ENCODE results near the gene WNT9A.
"Not testable (repeated sequence)": the region's sequence is repeated elsewhere in the genome, so short reads cannot be mapped to it uniquely, and the experiment has no call there.

WNT9A gene

DNA sequence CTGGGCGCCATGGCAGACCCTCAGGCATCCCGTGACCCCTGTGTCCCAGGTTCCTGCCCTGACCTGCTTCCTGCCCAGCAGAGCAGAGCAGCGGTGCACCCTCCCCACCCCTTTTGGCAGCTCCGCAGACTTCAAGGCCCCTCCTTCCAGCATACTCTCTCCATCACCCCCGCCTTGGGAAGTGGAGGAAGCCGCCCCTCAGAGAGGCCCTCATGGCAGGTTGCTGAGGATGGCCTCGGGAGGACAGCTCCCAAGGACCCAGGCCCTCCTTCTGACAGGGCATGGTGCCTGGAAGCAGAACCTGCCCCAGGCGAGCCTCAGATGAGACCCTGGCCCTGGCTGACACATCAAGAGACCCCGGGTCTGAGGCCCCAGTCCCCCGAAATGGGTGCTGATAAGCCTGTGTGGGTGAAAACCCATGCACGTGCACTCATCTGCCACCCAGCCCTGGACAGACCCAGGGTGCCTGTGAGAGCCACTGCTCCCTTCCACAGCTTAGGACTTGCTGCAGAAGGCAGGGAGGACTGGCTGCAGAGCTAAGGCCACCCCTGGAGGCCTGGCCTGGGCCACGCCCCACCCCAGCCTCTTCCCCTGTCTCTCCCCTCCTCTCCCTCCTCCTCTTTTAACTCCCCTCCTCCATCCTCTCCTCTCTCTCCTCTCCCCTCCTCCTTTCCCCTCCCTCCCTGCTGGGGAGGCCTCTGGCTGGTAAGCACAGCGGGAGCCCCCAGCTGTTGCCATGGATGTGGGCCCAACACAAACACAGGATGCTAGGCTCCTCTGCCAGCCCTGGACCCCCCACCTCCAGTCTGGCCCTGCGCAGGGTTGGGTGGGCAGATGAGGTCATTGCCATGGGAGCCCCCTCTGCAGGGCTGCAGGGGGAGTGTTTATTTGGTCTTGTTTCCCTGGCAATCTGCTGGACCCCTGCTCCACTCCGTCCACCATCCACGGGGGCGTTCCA, 33.7 kb downstream of the WNT9A start:
- DNase-seq (ENCODE audit: insufficient read length, low spot score) (no peak), FAIRE-seq (no peak)

GRCh38 chr1:227913396-227913763, 34.4 kb downstream of the WNT9A start:
- DNase-seq (ENCODE audit: insufficient read length, low spot score) (no peak), FAIRE-seq (no peak)

- DNase-seq (ENCODE audit: insufficient read length, low spot score) (no peak), FAIRE-seq (no peak)
These were observed 34.9 kb downstream of the WNT9A start for GRCh38 chr1:227912866-227913265.

DNA sequence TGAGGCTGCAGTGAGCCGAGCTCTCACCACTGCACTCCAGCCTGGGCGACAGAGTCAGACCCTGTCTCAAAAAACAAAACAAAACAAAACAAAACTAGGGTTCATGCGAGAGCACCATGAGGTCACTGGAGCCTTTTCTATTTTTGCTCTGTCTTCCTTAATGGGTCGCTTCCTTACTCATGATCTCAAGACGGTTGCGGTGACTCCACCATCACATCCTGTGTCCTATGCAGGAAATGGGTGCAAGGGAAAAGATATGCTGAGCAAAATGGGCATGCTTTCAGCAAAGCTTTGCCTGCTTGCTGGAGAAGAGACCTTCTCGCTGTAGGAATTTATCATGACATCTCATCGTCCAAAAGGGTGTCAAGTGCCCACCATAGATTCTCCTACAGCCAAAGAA, 36.4 kb downstream of the WNT9A start:
- FAIRE-seq (no peak), DNase-seq (ENCODE audit: insufficient read length, low spot score) (no peak)

DNA sequence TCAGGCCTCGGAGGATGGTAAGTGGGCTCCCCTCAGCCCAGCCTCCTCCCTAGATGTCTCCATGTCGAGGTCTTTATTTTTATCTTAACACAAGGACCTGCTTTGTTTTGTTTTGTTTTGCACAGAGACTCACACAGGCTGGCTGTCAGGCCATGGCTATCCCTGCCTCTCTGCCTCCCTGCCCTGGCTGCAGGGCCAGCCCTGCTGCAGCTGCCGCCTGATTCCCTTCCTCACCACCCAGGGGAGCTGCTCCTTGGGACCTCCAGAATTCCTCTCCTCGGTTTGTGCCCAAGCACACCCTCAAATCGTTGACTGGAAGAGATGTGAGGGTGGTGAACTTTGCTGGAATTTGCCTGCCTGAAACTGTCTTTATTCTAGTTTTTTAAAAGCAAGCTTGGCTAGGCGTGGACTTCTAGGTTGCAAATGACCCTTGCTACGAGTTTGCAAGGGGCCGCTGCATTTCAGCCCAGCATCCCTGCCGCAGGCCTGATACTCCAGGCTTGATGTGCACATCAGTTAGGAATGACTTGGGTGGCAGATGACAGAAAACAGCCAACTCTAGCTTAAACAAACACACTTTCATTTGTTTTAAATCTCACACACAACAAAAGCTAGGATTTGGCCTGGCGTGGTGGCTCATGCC, 37.1 kb downstream of the WNT9A start:
- FAIRE-seq (no peak), DNase-seq (ENCODE audit: insufficient read length, low spot score) (no peak)

- FAIRE-seq; DNase-seq (ENCODE audit: insufficient read length, low spot score): not testable (repeated sequence)
These were observed 37.8 kb downstream of the WNT9A start for GRCh38 chr1:227909923-227910328.

DNA sequence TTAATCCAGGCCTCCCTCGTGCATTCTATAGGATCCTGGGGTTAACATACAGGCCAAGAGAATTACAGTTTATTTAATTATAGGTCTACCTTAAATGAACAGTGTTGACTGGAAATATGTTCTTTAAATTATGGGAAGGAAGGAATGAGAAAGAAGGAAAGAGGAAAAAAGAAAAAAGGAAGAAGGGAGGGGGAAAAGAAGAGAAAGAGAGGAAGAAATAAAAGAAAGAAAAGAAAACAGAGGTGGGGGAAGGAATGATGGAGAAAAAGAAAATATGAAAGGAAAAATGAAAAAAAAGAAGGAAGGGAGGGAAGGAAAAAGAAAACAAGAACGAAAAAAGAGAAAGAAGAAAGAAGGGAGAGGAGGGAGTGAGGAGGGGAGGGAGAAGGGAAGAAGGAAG, 38.5 kb downstream of the WNT9A start:
- DNase-seq (ENCODE audit: insufficient read length, low spot score) = no peak
- no peak for FAIRE-seq

DNA sequence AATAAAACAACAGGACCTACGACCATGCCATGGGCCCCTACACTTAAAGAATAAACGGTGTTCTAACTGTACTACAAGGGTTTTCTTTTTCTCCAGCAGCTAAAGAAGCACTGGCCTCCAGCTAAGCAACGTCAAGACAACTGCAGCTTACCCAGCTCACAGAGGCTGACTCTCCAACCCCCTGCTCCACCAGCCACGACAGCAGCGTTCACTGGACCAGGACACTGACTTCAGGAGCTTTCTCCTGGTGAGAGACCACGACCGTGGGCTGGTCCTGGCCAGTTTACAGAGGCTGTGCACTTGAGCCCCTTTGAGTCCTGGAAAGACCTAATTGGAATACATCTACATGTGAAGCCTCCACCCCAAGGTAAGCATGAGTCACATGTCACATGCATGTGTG, 39.4 kb downstream of the WNT9A start:
- DNase-seq (ENCODE audit: insufficient read length, low spot score) = no peak

GRCh38 chr1:227907439-227908015, 40.2 kb downstream of the WNT9A start:
- DNase-seq (ENCODE audit: insufficient read length, low spot score) (no peak), FAIRE-seq (no peak)

More for the DNA sequence above, 39.4 kb downstream of the WNT9A start:
- no peak for FAIRE-seq

DNA sequence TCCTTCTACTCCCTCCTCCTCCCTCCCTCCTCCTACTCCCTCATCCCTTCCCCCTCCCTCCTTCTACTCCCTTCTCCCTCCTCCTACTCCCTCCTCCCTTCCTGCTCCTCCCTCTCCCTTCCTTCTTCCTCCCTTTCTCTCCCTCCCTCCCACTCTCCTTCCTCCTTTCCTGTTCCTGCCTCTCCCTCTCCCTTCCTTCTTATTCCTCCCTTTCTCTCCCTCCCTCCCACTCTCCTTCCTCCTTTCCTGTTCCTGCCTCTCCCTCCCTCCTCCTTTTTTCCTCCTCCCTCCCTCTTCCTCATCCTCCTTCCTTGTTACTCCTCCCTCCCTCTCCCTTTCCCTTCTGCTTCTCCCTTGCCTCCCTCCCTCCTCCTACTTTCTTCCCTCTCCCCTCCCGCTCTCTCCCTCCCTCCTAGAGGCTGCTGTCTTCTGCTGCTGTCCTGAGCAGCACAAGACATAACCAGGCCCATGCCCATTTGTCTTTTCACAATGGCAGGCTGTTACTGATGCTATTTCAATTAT, 41.1 kb downstream of the WNT9A start:
- FAIRE-seq = no peak

DNA sequence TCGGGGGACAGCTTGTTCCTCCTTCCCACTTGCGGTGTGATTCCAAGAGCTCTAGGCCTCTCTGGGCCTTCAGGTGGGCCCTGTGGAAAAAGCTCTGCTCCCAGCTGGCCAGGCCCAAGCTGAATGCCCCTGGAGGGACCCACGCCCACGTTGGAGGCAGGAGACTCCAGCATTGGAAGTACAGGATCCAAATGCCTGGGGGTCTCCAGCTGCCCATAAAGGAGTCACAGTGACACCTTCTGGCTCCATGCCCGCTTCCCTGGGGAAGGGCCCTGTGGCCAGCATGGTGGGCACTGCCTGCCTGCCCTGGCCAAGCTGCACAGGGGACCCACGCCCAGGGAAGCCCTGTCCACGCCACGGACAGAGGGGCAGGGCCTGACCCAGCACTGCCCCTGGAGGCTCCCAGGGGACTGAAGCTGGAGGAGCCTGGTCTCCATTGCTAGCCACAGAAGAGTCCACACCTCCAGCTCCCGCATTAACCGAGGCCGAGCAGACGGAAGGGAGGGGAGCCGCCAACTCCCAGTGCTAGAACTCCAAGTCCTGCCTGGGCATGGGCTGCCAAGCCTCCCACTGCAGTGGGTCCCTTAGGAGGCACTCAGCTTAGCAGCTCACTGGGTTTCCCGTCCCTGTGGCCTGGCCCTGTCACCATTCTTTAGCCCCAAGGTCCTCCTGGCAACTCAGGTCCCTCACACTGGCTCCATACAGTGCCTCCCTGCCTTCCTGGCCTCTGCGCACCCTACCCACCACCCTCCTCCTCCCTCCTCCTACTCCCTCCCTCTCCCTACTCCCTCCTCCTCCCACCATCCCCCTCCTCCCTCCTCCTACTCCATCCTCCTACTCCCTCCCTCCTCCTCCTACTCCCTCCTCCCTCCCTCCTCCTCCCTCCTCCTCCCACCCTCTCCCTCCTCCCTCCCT, 41.9 kb downstream of the WNT9A start:
- FAIRE-seq = no peak
- DNase-seq (ENCODE audit: insufficient read length, low spot score) = no peak

More for the DNA sequence above, 41.1 kb downstream of the WNT9A start:
- DNase-seq (ENCODE audit: insufficient read length, low spot score) = no peak

GRCh38 chr1:227904541-227905335, 43.0 kb downstream of the WNT9A start:
- DNase-seq (ENCODE audit: insufficient read length, low spot score) (no peak), FAIRE-seq (no peak)

DNA sequence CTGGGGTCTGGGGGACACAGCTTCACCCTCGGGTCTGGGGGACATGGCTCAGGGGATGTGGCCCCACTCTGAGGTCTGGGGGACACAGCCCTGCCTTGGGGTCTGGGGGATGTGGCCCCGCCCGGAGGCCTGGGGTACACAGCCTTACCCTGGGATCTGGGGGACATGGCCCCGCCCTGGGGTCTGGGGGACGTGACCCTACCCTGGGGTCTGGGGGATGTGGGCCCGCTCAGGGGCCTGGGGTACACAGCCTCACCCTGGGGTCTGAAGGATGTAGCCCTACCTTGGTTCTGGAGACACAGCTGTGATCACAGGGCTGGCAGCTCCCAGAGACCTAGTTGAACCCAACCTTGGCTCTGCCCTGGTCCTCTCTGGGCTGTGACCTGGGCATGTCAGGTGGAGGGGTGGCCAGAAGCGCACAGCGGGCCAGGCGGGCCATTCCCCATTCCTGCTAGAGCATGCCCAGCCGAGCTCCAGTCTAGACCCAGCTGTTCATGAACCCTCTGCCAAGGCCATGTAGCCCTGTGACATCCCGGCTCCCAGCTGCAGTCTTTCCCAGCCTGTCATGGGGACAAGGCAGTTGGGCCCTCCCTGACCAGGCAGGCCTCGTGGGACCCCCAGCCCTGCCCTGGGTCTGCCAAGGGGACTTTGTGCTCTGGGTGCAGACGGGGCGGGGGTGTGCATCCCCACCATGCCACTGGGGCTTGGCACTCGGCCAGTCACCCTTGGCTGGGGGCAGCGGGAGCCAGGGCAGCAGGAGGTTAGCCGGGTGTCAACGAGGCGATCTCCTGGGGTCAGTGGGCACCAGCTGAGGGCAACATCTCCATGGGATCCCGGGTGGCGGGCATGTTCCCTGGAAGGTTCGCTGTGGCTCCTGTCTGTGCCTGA, 43.9 kb downstream of the WNT9A start:
- FAIRE-seq = no peak
- DNase-seq (ENCODE audit: insufficient read length, low spot score) = no peak

DNA sequence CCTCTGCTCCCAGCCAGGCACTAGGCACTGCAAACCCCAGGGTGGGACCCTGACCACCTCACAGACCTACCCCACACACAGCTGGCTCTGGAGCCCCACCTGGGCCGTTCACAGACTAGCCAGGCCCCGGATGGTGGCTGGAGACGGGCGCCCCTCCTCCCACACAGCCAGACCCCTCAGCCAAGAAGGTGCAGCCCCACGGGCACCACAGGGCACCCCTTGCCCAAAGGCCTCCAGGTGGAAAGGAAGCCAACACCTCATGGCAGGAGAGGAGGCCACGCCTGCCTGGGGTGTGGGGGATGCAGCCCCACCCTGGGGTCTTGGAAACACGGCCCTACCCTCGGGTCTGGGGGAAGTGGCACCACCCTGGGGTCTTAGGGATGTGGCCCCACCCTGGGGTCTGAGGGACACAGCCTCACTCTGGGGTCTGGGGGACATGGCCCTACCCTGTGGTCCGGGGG, 44.6 kb downstream of the WNT9A start:
- DNase-seq (ENCODE audit: insufficient read length, low spot score) (no peak), FAIRE-seq (no peak)

GRCh38 chr1:227902641-227902990, 45.1 kb downstream of the WNT9A start:
- DNase-seq (ENCODE audit: insufficient read length, low spot score) (no peak), FAIRE-seq (no peak)

GRCh38 chr1:227901906-227902640, 45.7 kb downstream of the WNT9A start:
- no peak for DNase-seq (ENCODE audit: insufficient read length, low spot score)
- no peak for FAIRE-seq

- DNase-seq (ENCODE audit: insufficient read length, low spot score) = no peak
- no peak for FAIRE-seq
These were observed 46.4 kb downstream of the WNT9A start for GRCh38 chr1:227901239-227901905.

All from HTR-8/SVneo (cell line).